HEK293 (cell line): ENCODE data around the gene OPCML.

Experiments used
- CTCF ChIA-PET: fragments of 350-600 bp; formaldehyde crosslinking; extraction: SDS; loops from one replicate; lab custom pipeline; 2021; ENCODE audit warnings: antibody characterized with exemption; lab: Yijun Ruan, JAX
- POLR2A ChIA-PET: fragments of 300-600 bp; formaldehyde crosslinking; extraction: SDS; loops from one replicate; lab custom pipeline; 2020; ENCODE audit warnings: antibody characterized with exemption, inconsistent platforms; lab: Yijun Ruan, JAX
- H3K27ac ChIP-seq: fragments of 200-500 bp; sonication (Bioruptor generic); 2 replicates; pipeline ENCODE4 v1.5.1; 2014; ENCODE audit warnings: low read depth, low read length, control low read depth, inconsistent platforms; ENCODE audit errors: extremely low read depth
- H3K36me3 ChIP-seq, 2 experiments: fragments of 200-500 bp in 1 of 2; sonication (Bioruptor generic) in 1 of 2; 1 replicate in 1 of 2; 2 replicates in 1 of 2; pipeline ENCODE4 v1.5.1; 2014 to 2017; ENCODE audit warnings: inconsistent platforms in 2 of 2, low read length in 2 of 2; ENCODE audit not compliant: control insufficient read depth in 2 of 2, insufficient read depth in 1 of 2
- H3K4me1 ChIP-seq: fragments of 200-500 bp; sonication (Bioruptor generic); 2 replicates; pipeline ENCODE4 v1.5.1; 2014; ENCODE audit warnings: mild to moderate bottlenecking, low read length, inconsistent platforms; ENCODE audit not compliant: control insufficient read depth, insufficient read depth
- H3K4me3 ChIP-seq: 2 replicates; pipeline ENCODE4 v1.5.1; 2011; ENCODE audit warnings: low read depth, mild to moderate bottlenecking, control low read depth, low read length, moderate library complexity
- H3K9me3 ChIP-seq: fragments of 200-500 bp; sonication (Bioruptor generic); 2 replicates; pipeline ENCODE4 v1.5.1; 2014; ENCODE audit warnings: low read depth, low read length, inconsistent platforms; ENCODE audit not compliant: control insufficient read depth, insufficient read depth
- GFI1B ChIP-seq: fragments of 450-650 bp; formaldehyde crosslinking; IDR thresholded peaks from 2 replicates; pipeline ENCODE4 v1.5.1; 2016; ENCODE audit warnings: missing biosample characterization, missing genetic modification characterization
- MZF1 ChIP-seq: fragments of 450-650 bp; formaldehyde crosslinking; IDR thresholded peaks from 2 replicates; pipeline ENCODE4 v1.5.1; 2017; ENCODE audit warnings: missing biosample characterization, missing genetic modification characterization, borderline replicate concordance
- OVOL3 ChIP-seq: fragments of 450-650 bp; formaldehyde crosslinking; IDR thresholded peaks from 2 replicates; pipeline ENCODE4 v1.5.1; 2016; ENCODE audit warnings: missing biosample characterization, missing genetic modification characterization
- SALL2 ChIP-seq: fragments of 450-650 bp; formaldehyde crosslinking; IDR thresholded peaks from 2 replicates; pipeline ENCODE4 v1.5.0; 2017; ENCODE audit warnings: missing biosample characterization, mild to moderate bottlenecking, missing genetic modification characterization, borderline replicate concordance
- SP3 ChIP-seq: fragments of 450-650 bp; formaldehyde crosslinking; IDR thresholded peaks from 2 replicates; pipeline ENCODE4 v1.5.1; 2016; ENCODE audit warnings: missing biosample characterization, missing genetic modification characterization
- TCF7L2 ChIP-seq: IDR thresholded peaks from 2 replicates; pipeline ENCODE4 v1.6.1; 2011; ENCODE audit warnings: low read depth, mild to moderate bottlenecking, inconsistent platforms, low read length, moderate library complexity, borderline replicate concordance
- YY2 ChIP-seq: fragments of 450-650 bp; formaldehyde crosslinking; IDR thresholded peaks from 2 replicates; pipeline ENCODE4 v1.5.1; 2016; ENCODE audit warnings: missing biosample characterization, missing genetic modification characterization
- ZBTB1 ChIP-seq: fragments of 450-650 bp; formaldehyde crosslinking; IDR thresholded peaks from 2 replicates; pipeline ENCODE4 v1.5.1; 2016; ENCODE audit warnings: missing biosample characterization, missing genetic modification characterization
- ZBTB21 ChIP-seq: fragments of 450-650 bp; formaldehyde crosslinking; IDR thresholded peaks from 2 replicates; pipeline ENCODE4 v1.5.1; 2017; ENCODE audit warnings: missing biosample characterization, missing genetic modification characterization
- ZNF133 ChIP-seq: fragments of 450-650 bp; formaldehyde crosslinking; IDR thresholded peaks from 2 replicates; pipeline ENCODE4 v1.5.1; 2016; ENCODE audit warnings: missing biosample characterization, missing genetic modification characterization
- ZNF155 ChIP-seq: fragments of 450-650 bp; formaldehyde crosslinking; IDR thresholded peaks from 2 replicates; pipeline ENCODE4 v1.5.1; 2016; ENCODE audit warnings: missing biosample characterization, missing genetic modification characterization
- ZNF175 ChIP-seq: fragments of 450-650 bp; formaldehyde crosslinking; IDR thresholded peaks from 2 replicates; pipeline ENCODE4 v1.5.1; 2016; ENCODE audit warnings: missing biosample characterization, missing genetic modification characterization
- ZNF24 ChIP-seq: fragments of 450-650 bp; formaldehyde crosslinking; IDR thresholded peaks from 2 replicates; pipeline ENCODE4 v1.5.1; 2016; ENCODE audit warnings: missing biosample characterization, missing genetic modification characterization
- ZNF302 ChIP-seq: fragments of 450-650 bp; formaldehyde crosslinking; IDR thresholded peaks from 2 replicates; pipeline ENCODE4 v1.5.1; 2016; ENCODE audit warnings: missing biosample characterization, missing genetic modification characterization, low read depth
- ZNF391 ChIP-seq: fragments of 450-650 bp; formaldehyde crosslinking; IDR thresholded peaks from 2 replicates; pipeline ENCODE4 v1.5.1; 2016; ENCODE audit warnings: low read depth, missing biosample characterization, missing genetic modification characterization, borderline replicate concordance
- ZNF544 ChIP-seq: fragments of 450-650 bp; formaldehyde crosslinking; IDR thresholded peaks from 2 replicates; pipeline ENCODE4 v1.5.0; 2017; ENCODE audit warnings: missing biosample characterization, missing genetic modification characterization
- ZNF560 ChIP-seq: fragments of 450-650 bp; formaldehyde crosslinking; IDR thresholded peaks from 2 replicates; pipeline ENCODE4 v1.5.1; 2017; ENCODE audit warnings: missing biosample characterization, missing genetic modification characterization, borderline replicate concordance
- ZNF610 ChIP-seq: fragments of 450-650 bp; formaldehyde crosslinking; IDR thresholded peaks from 2 replicates; pipeline ENCODE4 v1.5.1; 2016; ENCODE audit warnings: missing biosample characterization, missing genetic modification characterization, borderline replicate concordance
- ZNF621 ChIP-seq: fragments of 450-650 bp; formaldehyde crosslinking; IDR thresholded peaks from 2 replicates; pipeline ENCODE4 v1.5.1; 2017; ENCODE audit warnings: missing biosample characterization, missing genetic modification characterization
- ZNF664 ChIP-seq: fragments of 450-650 bp; formaldehyde crosslinking; IDR thresholded peaks from 2 replicates; pipeline ENCODE4 v1.5.1; 2016; ENCODE audit warnings: missing biosample characterization, missing genetic modification characterization
- ZNF707 ChIP-seq: fragments of 450-650 bp; formaldehyde crosslinking; IDR thresholded peaks from 2 replicates; pipeline ENCODE4 v1.5.1; 2016; ENCODE audit warnings: missing biosample characterization, missing genetic modification characterization
- TF ChIP-seq, protein P1 (sequence below): fragments of 450-650 bp; formaldehyde crosslinking; conservative IDR thresholded peaks from 2 replicates; pipeline ENCODE4 v1.5.1; 2016; ENCODE audit warnings: low read depth, missing biosample characterization, missing genetic modification characterization
- TF ChIP-seq, protein P2 (sequence below): fragments of 450-650 bp; formaldehyde crosslinking; IDR thresholded peaks from 2 replicates; pipeline ENCODE4 v1.5.1; 2016; ENCODE audit warnings: missing biosample characterization, missing genetic modification characterization
- TF ChIP-seq, protein P3 (sequence below): fragments of 450-650 bp; formaldehyde crosslinking; IDR thresholded peaks from 2 replicates; pipeline ENCODE4 v1.5.1; 2016; ENCODE audit warnings: missing biosample characterization, missing genetic modification characterization
- TF ChIP-seq, protein P4 (sequence below): sonication (generic); formaldehyde crosslinking; IDR thresholded peaks from 2 replicates; pipeline ENCODE4 v1.8.1; 2022; ENCODE audit warnings: mild to moderate bottlenecking, moderate library complexity, missing genetic modification reagents

The OPCML gene

DNA sequence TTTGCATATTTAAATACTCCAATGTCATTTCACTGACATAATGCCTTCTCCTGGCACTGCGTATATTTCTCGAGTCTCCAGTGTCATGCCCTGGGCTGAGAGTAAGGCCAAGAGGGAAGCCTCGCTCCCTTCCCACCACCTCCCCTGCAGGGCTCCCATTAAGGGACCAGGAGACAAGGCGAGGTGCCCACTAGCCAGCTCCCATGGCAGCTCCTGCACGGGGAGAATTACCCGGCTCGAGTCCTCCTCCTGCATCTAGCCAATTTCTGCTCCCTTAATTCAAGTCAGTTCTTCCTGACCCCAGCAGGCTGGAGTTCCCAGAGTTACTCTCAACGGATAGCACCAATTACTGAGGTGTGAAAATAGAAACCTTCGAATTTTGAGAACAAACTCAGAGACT is 31.9 kb downstream of the OPCML start (continued):
- TF ChIP-seq, protein P1, sequence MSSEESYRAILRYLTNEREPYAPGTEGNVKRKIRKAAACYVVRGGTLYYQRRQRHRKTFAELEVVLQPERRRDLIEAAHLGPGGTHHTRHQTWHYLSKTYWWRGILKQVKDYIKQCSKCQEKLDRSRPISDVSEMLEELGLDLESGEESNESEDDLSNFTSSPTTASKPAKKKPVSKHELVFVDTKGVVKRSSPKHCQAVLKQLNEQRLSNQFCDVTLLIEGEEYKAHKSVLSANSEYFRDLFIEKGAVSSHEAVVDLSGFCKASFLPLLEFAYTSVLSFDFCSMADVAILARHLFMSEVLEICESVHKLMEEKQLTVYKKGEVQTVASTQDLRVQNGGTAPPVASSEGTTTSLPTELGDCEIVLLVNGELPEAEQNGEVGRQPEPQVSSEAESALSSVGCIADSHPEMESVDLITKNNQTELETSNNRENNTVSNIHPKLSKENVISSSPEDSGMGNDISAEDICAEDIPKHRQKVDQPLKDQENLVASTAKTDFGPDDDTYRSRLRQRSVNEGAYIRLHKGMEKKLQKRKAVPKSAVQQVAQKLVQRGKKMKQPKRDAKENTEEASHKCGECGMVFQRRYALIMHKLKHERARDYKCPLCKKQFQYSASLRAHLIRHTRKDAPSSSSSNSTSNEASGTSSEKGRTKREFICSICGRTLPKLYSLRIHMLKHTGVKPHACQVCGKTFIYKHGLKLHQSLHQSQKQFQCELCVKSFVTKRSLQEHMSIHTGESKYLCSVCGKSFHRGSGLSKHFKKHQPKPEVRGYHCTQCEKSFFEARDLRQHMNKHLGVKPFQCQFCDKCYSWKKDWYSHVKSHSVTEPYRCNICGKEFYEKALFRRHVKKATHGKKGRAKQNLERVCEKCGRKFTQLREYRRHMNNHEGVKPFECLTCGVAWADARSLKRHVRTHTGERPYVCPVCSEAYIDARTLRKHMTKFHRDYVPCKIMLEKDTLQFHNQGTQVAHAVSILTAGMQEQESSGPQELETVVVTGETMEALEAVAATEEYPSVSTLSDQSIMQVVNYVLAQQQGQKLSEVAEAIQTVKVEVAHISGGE: no peak

DNA sequence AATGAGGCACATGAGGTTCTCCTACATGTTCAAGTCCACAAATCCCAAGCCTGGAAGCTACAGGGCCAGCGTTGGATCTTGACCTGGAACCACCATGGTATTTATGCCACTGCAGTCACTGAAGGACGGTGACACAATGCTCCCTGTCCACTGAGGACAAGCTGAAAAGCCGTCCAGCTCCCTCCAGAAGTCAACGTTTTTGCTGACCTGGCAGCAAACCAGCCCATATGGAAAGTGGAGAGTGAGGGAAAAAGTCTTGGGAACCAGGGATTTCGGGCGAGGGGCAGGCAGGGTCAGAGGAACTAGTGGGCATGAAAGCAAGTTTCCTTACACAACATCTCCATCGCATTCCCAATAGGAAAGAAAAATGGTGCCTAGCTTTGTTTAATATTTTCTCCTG is 33.3 kb downstream of the OPCML start:
- no peak overlapping the region for H3K4me3 ChIP-seq
- no peak overlapping the region for H3K27ac ChIP-seq
- no peak for TF ChIP-seq OVOL3
- no peak for TF ChIP-seq GFI1B (tag by site-specific recombination)
- no peak for TF ChIP-seq ZNF560
- TF ChIP-seq, protein P2, sequence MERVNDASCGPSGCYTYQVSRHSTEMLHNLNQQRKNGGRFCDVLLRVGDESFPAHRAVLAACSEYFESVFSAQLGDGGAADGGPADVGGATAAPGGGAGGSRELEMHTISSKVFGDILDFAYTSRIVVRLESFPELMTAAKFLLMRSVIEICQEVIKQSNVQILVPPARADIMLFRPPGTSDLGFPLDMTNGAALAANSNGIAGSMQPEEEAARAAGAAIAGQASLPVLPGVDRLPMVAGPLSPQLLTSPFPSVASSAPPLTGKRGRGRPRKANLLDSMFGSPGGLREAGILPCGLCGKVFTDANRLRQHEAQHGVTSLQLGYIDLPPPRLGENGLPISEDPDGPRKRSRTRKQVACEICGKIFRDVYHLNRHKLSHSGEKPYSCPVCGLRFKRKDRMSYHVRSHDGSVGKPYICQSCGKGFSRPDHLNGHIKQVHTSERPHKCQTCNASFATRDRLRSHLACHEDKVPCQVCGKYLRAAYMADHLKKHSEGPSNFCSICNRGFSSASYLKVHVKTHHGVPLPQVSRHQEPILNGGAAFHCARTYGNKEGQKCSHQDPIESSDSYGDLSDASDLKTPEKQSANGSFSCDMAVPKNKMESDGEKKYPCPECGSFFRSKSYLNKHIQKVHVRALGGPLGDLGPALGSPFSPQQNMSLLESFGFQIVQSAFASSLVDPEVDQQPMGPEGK (tag by site-specific recombination): no peak
- POLR2A ChIA-PET: no interaction called here
- H3K36me3 ChIP-seq: no peaks in the 10 kb centered on the region
- no peaks in the 10 kb centered on the region for H3K4me1 ChIP-seq
- no peaks in the 10 kb centered on the region for H3K9me3 ChIP-seq
- CTCF ChIA-PET: no interaction called here

DNA sequence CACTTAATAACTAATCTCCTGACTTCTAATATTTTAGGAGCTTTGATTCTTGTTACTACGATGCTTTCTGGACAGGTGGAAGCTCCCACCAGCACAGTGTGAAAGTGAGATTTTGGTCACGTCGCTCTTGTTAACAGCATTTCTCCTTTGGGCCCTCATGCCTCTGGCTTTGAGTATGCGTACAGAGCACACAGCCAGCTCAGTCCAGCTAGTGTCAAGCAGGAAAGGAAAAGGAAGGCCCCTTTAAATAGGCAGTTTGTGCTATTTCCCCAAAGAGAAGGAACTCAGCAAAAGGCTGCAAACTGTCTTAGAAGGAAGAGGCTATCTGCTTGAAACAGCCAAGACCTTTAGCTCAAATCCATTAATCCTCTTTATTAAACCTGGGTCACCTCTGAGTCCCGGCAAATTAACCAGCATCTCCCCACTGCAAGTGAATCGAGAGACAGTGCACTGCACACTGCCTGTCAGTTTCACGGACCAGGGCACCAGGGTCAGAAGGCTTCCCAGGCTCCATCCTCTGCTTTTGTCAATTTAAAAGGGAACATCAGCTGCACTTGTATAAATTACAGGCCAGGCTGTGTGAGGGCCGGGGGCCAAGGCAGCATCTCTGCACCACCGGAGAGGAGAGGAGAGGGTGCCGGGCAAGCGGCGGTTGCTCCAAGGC is 34.7 kb downstream of the OPCML start:
- ChIA-PET CTCF (interaction anchor here (0.6 kb wide), 1 partner anchor 334 kb away, joined by 3 read pairs; no protein-coding TSS in a partner anchor), POLR2A (no interaction called here)
- no peak overlapping the region for H3K27ac ChIP-seq
- no peaks in the 10 kb centered on the region for H3K36me3 ChIP-seq
- TF ChIP-seq ZNF664 (no peak), ZNF155 (no peak), ZBTB21 (no peak), TCF7L2 (no peak), YY2 (tag by site-specific recombination) (no peak), ZBTB1 (tag by site-specific recombination) (no peak), SP3 (no peak), ZNF544 (no peak), ZNF610 (no peak), ZNF391 (tag by site-specific recombination) (no peak), MZF1 (tag by site-specific recombination) (no peak), ZNF302 (no peak), SALL2 (tag by site-specific recombination) (no peak), ZNF24 (tag by site-specific recombination) (no peak), ZNF707 (no peak), ZNF621 (no peak), ZNF133 (tag by site-specific recombination) (no peak), ZNF175 (tag by site-specific recombination) (no peak)
- TF ChIP-seq, protein P3, sequence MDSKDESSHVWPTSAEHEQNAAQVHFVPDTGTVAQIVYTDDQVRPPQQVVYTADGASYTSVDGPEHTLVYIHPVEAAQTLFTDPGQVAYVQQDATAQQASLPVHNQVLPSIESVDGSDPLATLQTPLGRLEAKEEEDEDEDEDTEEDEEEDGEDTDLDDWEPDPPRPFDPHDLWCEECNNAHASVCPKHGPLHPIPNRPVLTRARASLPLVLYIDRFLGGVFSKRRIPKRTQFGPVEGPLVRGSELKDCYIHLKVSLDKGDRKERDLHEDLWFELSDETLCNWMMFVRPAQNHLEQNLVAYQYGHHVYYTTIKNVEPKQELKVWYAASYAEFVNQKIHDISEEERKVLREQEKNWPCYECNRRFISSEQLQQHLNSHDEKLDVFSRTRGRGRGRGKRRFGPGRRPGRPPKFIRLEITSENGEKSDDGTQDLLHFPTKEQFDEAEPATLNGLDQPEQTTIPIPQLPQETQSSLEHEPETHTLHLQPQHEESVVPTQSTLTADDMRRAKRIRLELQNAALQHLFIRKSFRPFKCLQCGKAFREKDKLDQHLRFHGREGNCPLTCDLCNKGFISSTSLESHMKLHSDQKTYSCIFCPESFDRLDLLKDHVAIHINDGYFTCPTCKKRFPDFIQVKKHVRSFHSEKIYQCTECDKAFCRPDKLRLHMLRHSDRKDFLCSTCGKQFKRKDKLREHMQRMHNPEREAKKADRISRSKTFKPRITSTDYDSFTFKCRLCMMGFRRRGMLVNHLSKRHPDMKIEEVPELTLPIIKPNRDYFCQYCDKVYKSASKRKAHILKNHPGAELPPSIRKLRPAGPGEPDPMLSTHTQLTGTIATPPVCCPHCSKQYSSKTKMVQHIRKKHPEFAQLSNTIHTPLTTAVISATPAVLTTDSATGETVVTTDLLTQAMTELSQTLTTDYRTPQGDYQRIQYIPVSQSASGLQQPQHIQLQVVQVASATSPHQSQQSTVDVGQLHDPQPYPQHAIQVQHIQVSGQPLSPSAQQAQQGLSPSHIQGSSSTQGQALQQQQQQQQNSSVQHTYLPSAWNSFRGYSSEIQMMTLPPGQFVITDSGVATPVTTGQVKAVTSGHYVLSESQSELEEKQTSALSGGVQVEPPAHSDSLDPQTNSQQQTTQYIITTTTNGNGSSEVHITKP (tag by site-specific recombination): no peak
- TF ChIP-seq, protein P4, sequence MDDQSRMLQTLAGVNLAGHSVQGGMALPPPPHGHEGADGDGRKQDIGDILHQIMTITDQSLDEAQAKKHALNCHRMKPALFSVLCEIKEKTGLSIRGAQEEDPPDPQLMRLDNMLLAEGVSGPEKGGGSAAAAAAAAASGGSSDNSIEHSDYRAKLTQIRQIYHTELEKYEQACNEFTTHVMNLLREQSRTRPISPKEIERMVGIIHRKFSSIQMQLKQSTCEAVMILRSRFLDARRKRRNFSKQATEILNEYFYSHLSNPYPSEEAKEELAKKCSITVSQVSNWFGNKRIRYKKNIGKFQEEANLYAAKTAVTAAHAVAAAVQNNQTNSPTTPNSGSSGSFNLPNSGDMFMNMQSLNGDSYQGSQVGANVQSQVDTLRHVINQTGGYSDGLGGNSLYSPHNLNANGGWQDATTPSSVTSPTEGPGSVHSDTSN: no peak
- H3K4me1 ChIP-seq: no peaks in the 10 kb centered on the region
- no peaks in the 10 kb centered on the region for H3K9me3 ChIP-seq
- H3K4me3 ChIP-seq: no peak overlapping the region
